H9 (cell line): ENCODE results near the gene ZNF770. TPM values are rescaled to one million over a fixed set of nuclear protein-coding genes. Genes with fewer than 3 reads are reported as not detected.

Experiments used
- total RNA-seq: library from RNA; stranded (reverse); gene quantifications from 2 replicates; pipeline ENCODE4 v1.2.1, GENCODE V29; 2021

ZNF770 gene
- total RNA-seq, 1 experiment from 2014 or later, result 111 TPM

Other genes starting within 250 kb of the ZNF770 start
- gene GJD2, start 233.3 kb downstream of the ZNF770 start, total RNA-seq, result 0.15 TPM in 1 of 2 replicates, not detected in the other
- gene ACTC1, start 192.7 kb downstream of the ZNF770 start, total RNA-seq, result 48.6 and 52.2 TPM in 2 replicates
- gene AQR, start 18.5 kb downstream of the ZNF770 start, total RNA-seq, result 54.4 and 58.5 TPM in 2 replicates
- gene NANOGP8, start 97.0 kb upstream of the ZNF770 start, total RNA-seq, result 88.4 and 91.5 TPM in 2 replicates